Endothelial cell of umbilical vein (primary cell): Measurements from ENCODE around the gene MECP2. TPM values are rescaled to one million over a fixed set of nuclear protein-coding genes. Genes with fewer than 3 reads are reported as not detected.

Experiments used
- BruUV-seq: library from RNA; stranded (reverse); fragments of 400-500 nt; replicated peaks from 2 replicates; lab custom pipeline; 2021; lab: Mats Ljungman, UMichigan
- CTCF ChIA-PET: fragments of 300-600, 350-600 bp; sonication (Branson Sonifier 250); formaldehyde crosslinking; loops from one replicate; lab custom pipeline; 2021; ENCODE audit warnings: antibody characterized with exemption, inconsistent platforms; lab: Charles Lee
- POLR2A ChIA-PET: fragments of 300-600, 350-600 bp; sonication (Branson Sonifier 250); formaldehyde crosslinking; loops from one replicate; lab custom pipeline; 2021; ENCODE audit warnings: antibody characterized with exemption, inconsistent platforms; lab: Charles Lee
- DNase-seq: peaks from one replicate; pipeline ENCODE4 v3.0.0-alpha.2; 2011; ENCODE audit warnings: low read depth, low spot score
- FAIRE-seq: peaks from 2 replicates; lab custom pipeline; 2011; peaks lifted over from hg19 to GRCh38; lab: Jason Lieb, UNC
- H2AFZ ChIP-seq: 2 replicates; pipeline ENCODE4 v1.6.0; 2012; ENCODE audit warnings: low read depth, low read length, control low read depth, inconsistent platforms
- H3K27ac ChIP-seq: 2 replicates; pipeline ENCODE4 v1.5.1; 2011; ENCODE audit warnings: low read depth, mild to moderate bottlenecking, control low read depth, low read length, moderate library complexity; ENCODE audit not compliant: insufficient read depth
- H3K27me3 ChIP-seq, 2 experiments: 2 replicates each; pipeline versions ENCODE4 v1.6.0 to v1.6.1; 2011; ENCODE audit warnings: low read length in 2 of 2, mixed read lengths in 1 of 2; ENCODE audit not compliant: control insufficient read depth in 2 of 2, insufficient read depth in 2 of 2
- H3K36me3 ChIP-seq, 2 experiments: 2 replicates in 1 of 2; 3 replicates in 1 of 2; pipeline ENCODE4 v1.5.1; 2011; ENCODE audit warnings: low read length in 2 of 2, mild to moderate bottlenecking in 1 of 2, moderate library complexity in 1 of 2; ENCODE audit not compliant: control insufficient read depth in 2 of 2, insufficient read depth in 2 of 2; ENCODE audit errors: extremely low read depth in 1 of 2
- H3K4me1 ChIP-seq: 3 replicates; pipeline ENCODE4 v1.5.1; 2011; ENCODE audit warnings: mild to moderate bottlenecking, low read length; ENCODE audit not compliant: control insufficient read depth, insufficient read depth; ENCODE audit errors: extremely low read depth
- H3K4me2 ChIP-seq: 2 replicates; pipeline ENCODE4 v1.6.1; 2011; ENCODE audit warnings: low read length, control low read depth, mixed read lengths; ENCODE audit not compliant: insufficient read depth
- H3K4me3 ChIP-seq, 3 experiments: fragments of 200-600 bp in 1 of 3; sonication (generic), shearing (Covaris generic) in 1 of 3; replicated peaks in 1 of 3; 2 replicates each; pipeline ENCODE4 v1.5.1; 2011 to 2016; ENCODE audit warnings: control low read depth in 3 of 3, low read length in 3 of 3, mild to moderate bottlenecking in 2 of 3, inconsistent platforms in 1 of 3, low read depth in 1 of 3, moderate library complexity in 1 of 3; ENCODE audit not compliant: insufficient read depth in 1 of 3
- H3K79me2 ChIP-seq: 2 replicates; pipeline ENCODE4 v1.6.0; 2012; ENCODE audit warnings: low read length, inconsistent platforms; ENCODE audit not compliant: control insufficient read depth, insufficient read depth
- H3K9ac ChIP-seq: replicated peaks from 2 replicates; pipeline ENCODE3; 2011; ENCODE audit warnings: low read length, control low read depth; ENCODE audit not compliant: insufficient read depth; ENCODE audit errors: extremely low read depth
- H3K9me1 ChIP-seq: replicated peaks from 3 replicates; pipeline ENCODE4 v1.6.0; 2011; ENCODE audit warnings: mild to moderate bottlenecking, low read length; ENCODE audit not compliant: control insufficient read depth, insufficient read depth; ENCODE audit errors: extremely low read depth
- H3K9me3 ChIP-seq: replicated peaks from 2 replicates; pipeline ENCODE4 v1.5.1; 2012; ENCODE audit warnings: low read length, inconsistent platforms; ENCODE audit not compliant: control insufficient read depth, insufficient read depth
- H4K20me1 ChIP-seq: replicated peaks from 2 replicates; pipeline ENCODE3; 2011; ENCODE audit warnings: mild to moderate bottlenecking, low read length; ENCODE audit not compliant: control insufficient read depth, insufficient read depth; ENCODE audit errors: extremely low read depth
- CTCF ChIP-seq, 2 donors: IDR thresholded peaks; 1 replicate in 1 of 2; 2 replicates in 1 of 2; pipeline ENCODE4 v1.5.1; 2011; ENCODE audit warnings: low read length in 2 of 2, mild to moderate bottlenecking in 2 of 2, moderate library complexity in 2 of 2, control low read depth in 1 of 2, inconsistent platforms in 1 of 2, low read depth in 1 of 2; ENCODE audit not compliant: insufficient read depth in 1 of 2; ENCODE audit errors: extremely low read depth in 1 of 2
- EZH2 ChIP-seq: IDR thresholded peaks from 2 replicates; pipeline ENCODE4 v1.6.1; 2012; ENCODE audit warnings: borderline replicate concordance, low read depth, mild to moderate bottlenecking, moderate library complexity, low read length, inconsistent platforms; ENCODE audit not compliant: severe bottlenecking
- FOS ChIP-seq: IDR thresholded peaks from 2 replicates; pipeline ENCODE4 v1.6.1; 2011; ENCODE audit warnings: mild to moderate bottlenecking, low read length, moderate library complexity, borderline replicate concordance; ENCODE audit not compliant: insufficient read depth
- GATA2 ChIP-seq: IDR thresholded peaks from 2 replicates; pipeline ENCODE4 v1.7.0; 2011; ENCODE audit warnings: low read depth, mild to moderate bottlenecking, moderate library complexity, mixed read lengths, low read length; ENCODE audit not compliant: insufficient read length, insufficient read depth
- JUN ChIP-seq: IDR thresholded peaks from 2 replicates; pipeline ENCODE4 v1.6.1; 2011; ENCODE audit warnings: borderline replicate concordance, low read depth; ENCODE audit not compliant: insufficient read length, insufficient read depth
- MAX ChIP-seq: IDR thresholded peaks from 2 replicates; pipeline ENCODE4 v1.6.1; 2011; ENCODE audit not compliant: insufficient read depth, insufficient read length
- MYC ChIP-seq: IDR thresholded peaks from one replicate; pipeline ENCODE4 v1.6.1; 2011; ENCODE audit warnings: mild to moderate bottlenecking, low read depth, low read length
- POLR2A ChIP-seq: IDR thresholded peaks from 2 replicates; pipeline ENCODE4 v1.6.1; 2012; ENCODE audit warnings: low read depth, mild to moderate bottlenecking, control low read depth, low read length
- POLR2AphosphoS5 ChIP-seq: IDR thresholded peaks from 2 replicates; pipeline ENCODE4 v1.6.1; 2012; ENCODE audit warnings: low read depth, mild to moderate bottlenecking, control low read depth, low read length, moderate library complexity; ENCODE audit not compliant: insufficient read depth
- dilution Hi-C: fragments of 300-500 bp; cut with MboI; formaldehyde crosslinking; loops from one replicate; pipeline ENCODE4 v1.15.0; 2019; ENCODE audit warnings: low sequenced_read_pairs; ENCODE audit not compliant: extremely low pct_ligation_motif_present
- intact Hi-C: fragments of 100-400 bp; cut with micrococcal nuclease; formaldehyde crosslinking; loops from one replicate; pipeline ENCODE4 v1.10.0; 2022
- polyA plus RNA-seq, 4 experiments: library from polyadenylated mRNA; depleted of rRNA in 3 of 4; stranded (reverse) in 3 of 4; unstranded in 1 of 4; fragments of >200 nt; gene quantifications; 2 replicates each; pipeline versions ENCODE4 v1.2.1 to v1.2.3, GENCODE V29; 2011 to 2012; ENCODE audit warnings: missing spikeins in 1 of 4
- total RNA-seq: library from RNA; stranded (reverse); gene quantifications from 2 replicates; pipeline ENCODE4 v1.2.3, GENCODE V29; 2021

Gene MECP2
- total and polyA plus RNA-seq, 2 donors (not counting 3 experiments of a cell fraction or from before 2014, with no cell fraction given), result 9.0 to 45.3 TPM

GRCh38 chrX:154061801-154062200 is 35.7 kb downstream of the MECP2 start:
- no peaks in the 10 kb centered on the region for H3K9me1 ChIP-seq
- no peak for FAIRE-seq
- CTCF ChIA-PET, result no interaction called here
- no peak for TF ChIP-seq FOS
- no peak for TF ChIP-seq MYC
- no peak for TF ChIP-seq POLR2AphosphoS5
- TF ChIP-seq JUN, result no peak
- TF ChIP-seq POLR2A, result no peak
- BruUV-seq, result no TSS peak
- no peak overlapping the region for H3K9ac ChIP-seq
- no peaks in the 10 kb centered on the region for H3K27me3 ChIP-seq
- no peaks in the 10 kb centered on the region for H3K36me3 ChIP-seq
- POLR2A ChIA-PET, result no interaction called here
- H3K79me2 ChIP-seq, result peaks cover 71% of the 10 kb centered on the region
- H4K20me1 ChIP-seq, result no peaks in the 10 kb centered on the region
- H2AFZ ChIP-seq, result no peak overlapping the region
- H3K27ac ChIP-seq, result no peak overlapping the region
- H3K4me1 ChIP-seq, result peaks cover 7% of the 10 kb centered on the region
- DNase-seq, result no peak
- H3K4me3 ChIP-seq, result no peak overlapping the region
- dilution Hi-C loops, result no loop called here
- no peaks in the 10 kb centered on the region for H3K9me3 ChIP-seq
- intact Hi-C loops, result no loop called here
- no peak overlapping the region for H3K4me2 ChIP-seq

- no peak overlapping the region for H3K27ac ChIP-seq
- H3K36me3 ChIP-seq, result no peaks in the 10 kb centered on the region
- ChIA-PET POLR2A (no interaction called here), CTCF (no interaction called here)
- intact Hi-C loops (no loop called here), dilution Hi-C loops (no loop called here)
- no TSS peak for BruUV-seq
- H4K20me1 ChIP-seq, result no peaks in the 10 kb centered on the region
- no peak overlapping the region for H3K4me3 ChIP-seq
- no peak overlapping the region for H2AFZ ChIP-seq
- H3K9me3 ChIP-seq, result no peaks in the 10 kb centered on the region
- H3K4me2 ChIP-seq, result no peak overlapping the region
- H3K27me3 ChIP-seq, result no peaks in the 10 kb centered on the region
- no peak for DNase-seq
- peaks cover 59% of the 10 kb centered on the region for H3K79me2 ChIP-seq
- H3K9ac ChIP-seq, result no peak overlapping the region
- no peak for FAIRE-seq
- no peaks in the 10 kb centered on the region for H3K9me1 ChIP-seq
- H3K4me1 ChIP-seq, result peaks cover 7% of the 10 kb centered on the region
- no peak for TF ChIP-seq CTCF (IDR thresholded peaks at IDR 0.05; ENCODE audit: extremely low read depth in 1 of 2, insufficient read depth in 1 of 2, low read depth in 1 of 2, low read length in 2 of 2)
- TF ChIP-seq POLR2A, result no peak
- no peak for TF ChIP-seq FOS
- no peak for TF ChIP-seq EZH2
- TF ChIP-seq MAX, result no peak
- no peak for TF ChIP-seq GATA2
- no peak for TF ChIP-seq JUN
- no peak for TF ChIP-seq POLR2AphosphoS5
These were observed 37.7 kb downstream of the MECP2 start for GRCh38 chrX:154059729-154060245.
